C4-2B (cell line): ENCODE results near the gene SRC.

Experiments used
- ZFX ChIP-seq: fragments of 450-650 bp; IDR thresholded peaks from 2 replicates; pipeline ENCODE4 v1.6.1; 2017
- TF ChIP-seq, protein P1 (sequence below): fragments of 450-650 bp; conservative IDR thresholded peaks from 2 replicates; pipeline ENCODE4 v1.5.1; 2017; ENCODE audit warnings: mild to moderate bottlenecking

DNA sequence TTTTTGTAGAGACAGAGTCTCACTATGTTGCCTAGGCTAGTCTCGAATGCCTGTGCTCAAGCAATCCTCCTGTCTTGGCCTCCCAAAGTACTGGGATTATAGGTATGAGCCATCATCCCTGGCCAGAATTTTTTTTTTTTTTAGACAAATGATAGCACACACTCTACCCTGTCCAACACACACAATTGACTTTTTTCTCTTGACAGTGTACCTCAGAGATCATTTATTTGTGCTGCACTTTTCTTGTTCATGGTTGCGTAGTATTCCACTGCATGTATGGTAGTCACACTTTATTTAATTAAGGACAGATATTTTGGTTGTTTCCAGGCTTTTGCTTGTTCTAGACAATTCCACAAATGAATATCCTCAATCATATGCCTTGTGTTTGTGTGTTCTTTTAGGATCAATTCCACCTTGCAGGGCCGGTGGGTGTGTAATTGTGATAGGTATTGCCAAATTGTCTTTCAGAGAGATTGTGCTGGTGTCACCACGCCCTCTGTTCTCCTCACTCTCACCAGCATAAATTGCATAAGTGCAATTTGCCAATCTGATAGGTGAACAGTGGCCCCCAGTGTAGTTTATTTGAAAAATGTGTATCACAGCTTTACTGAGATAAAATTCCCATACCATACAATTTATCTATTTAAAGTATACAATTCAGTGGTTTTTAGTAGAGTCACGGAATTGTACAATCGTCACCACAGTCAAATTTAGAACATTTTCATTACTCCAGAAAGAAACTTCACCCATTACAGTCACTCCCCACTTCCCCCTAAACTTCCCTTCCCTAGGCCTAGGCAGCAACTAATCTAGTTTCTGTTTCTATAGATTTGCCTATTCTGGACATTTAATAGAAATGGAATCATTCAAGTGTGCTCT is 20.1 kb downstream of the SRC start:
- TF ChIP-seq, protein P1, sequence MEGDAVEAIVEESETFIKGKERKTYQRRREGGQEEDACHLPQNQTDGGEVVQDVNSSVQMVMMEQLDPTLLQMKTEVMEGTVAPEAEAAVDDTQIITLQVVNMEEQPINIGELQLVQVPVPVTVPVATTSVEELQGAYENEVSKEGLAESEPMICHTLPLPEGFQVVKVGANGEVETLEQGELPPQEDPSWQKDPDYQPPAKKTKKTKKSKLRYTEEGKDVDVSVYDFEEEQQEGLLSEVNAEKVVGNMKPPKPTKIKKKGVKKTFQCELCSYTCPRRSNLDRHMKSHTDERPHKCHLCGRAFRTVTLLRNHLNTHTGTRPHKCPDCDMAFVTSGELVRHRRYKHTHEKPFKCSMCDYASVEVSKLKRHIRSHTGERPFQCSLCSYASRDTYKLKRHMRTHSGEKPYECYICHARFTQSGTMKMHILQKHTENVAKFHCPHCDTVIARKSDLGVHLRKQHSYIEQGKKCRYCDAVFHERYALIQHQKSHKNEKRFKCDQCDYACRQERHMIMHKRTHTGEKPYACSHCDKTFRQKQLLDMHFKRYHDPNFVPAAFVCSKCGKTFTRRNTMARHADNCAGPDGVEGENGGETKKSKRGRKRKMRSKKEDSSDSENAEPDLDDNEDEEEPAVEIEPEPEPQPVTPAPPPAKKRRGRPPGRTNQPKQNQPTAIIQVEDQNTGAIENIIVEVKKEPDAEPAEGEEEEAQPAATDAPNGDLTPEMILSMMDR = no peak
- TF ChIP-seq ZFX = no peak
